HepG2 (cell line): ENCODE measurements around the gene KDM8. TPM values are rescaled to one million over a fixed set of nuclear protein-coding genes. Genes with fewer than 3 reads are reported as not detected.
A peak's percentile ranks its signal among the peaks of the same experiment; 100 is the strongest.

Source experiments
- ATAC-seq: fragments of 200-7000 bp; cut with Tn5 transposase; 3 replicates; pipeline ENCODE4 v1.9.1; 2020; ENCODE audit warnings: mild to moderate bottlenecking, moderate library complexity
- BruUV-seq: library from RNA; stranded (reverse); fragments of 400-500 nt; replicated peaks from 2 replicates; lab custom pipeline; 2021; lab: Mats Ljungman, UMichigan
- CTCF ChIA-PET: fragments of 300-600 bp; formaldehyde crosslinking; extraction: SDS; loops from one replicate; lab custom pipeline; 2021; ENCODE audit warnings: low total read pairs, inconsistent platforms, low intra/inter-chr PET ratio; lab: Yijun Ruan, JAX
- POLR2A ChIA-PET: fragments of 350-600 bp; sonication (Branson Sonifier 250); formaldehyde crosslinking; loops from one replicate; lab custom pipeline; 2020; ENCODE audit warnings: antibody characterized with exemption, inconsistent platforms; lab: Yijun Ruan, JAX
- DNase-seq: peaks from one replicate; pipeline ENCODE4 v3.0.0-alpha.2; 2015; ENCODE audit warnings: low spot score
- FAIRE-seq: peaks from 3 replicates; lab custom pipeline; 2011; peaks lifted over from hg19 to GRCh38; lab: Jason Lieb, UNC
- H2AFZ ChIP-seq: one replicate; pipeline ENCODE4 v1.6.1; 2011; ENCODE audit warnings: low read length, inconsistent platforms
- H3K27ac ChIP-seq: fragments of 300-600 bp; 3 replicates; pipeline ENCODE4 v1.8.0; 2011; ENCODE audit warnings: mixed run types, mild to moderate bottlenecking, mixed read lengths, low read length, inconsistent platforms; ENCODE audit not compliant: insufficient read depth; ENCODE audit errors: extremely low read length
- H3K27me3 ChIP-seq, 2 experiments: fragments of 200-600 bp in 1 of 2; 2 replicates in 1 of 2; 3 replicates in 1 of 2; pipeline versions ENCODE4 v1.6.0 to v1.8.0; 2011; ENCODE audit warnings: low read length in 2 of 2, mild to moderate bottlenecking in 2 of 2, moderate library complexity in 2 of 2, inconsistent platforms in 1 of 2; ENCODE audit not compliant: insufficient read depth in 2 of 2, control insufficient read depth in 1 of 2
- H3K36me3 ChIP-seq, 2 experiments: fragments of 200-600 bp in 1 of 2; replicated peaks in 1 of 2; 2 replicates in 1 of 2; 3 replicates in 1 of 2; pipeline versions ENCODE4 v1.5.1 to v1.8.0; 2011; ENCODE audit warnings: low read length in 2 of 2, inconsistent platforms in 1 of 2; ENCODE audit not compliant: insufficient read depth in 2 of 2, control insufficient read depth in 1 of 2
- H3K4me1 ChIP-seq: 2 replicates; pipeline ENCODE4 v1.5.1; 2012; ENCODE audit warnings: low read length, inconsistent platforms; ENCODE audit not compliant: insufficient read depth
- H3K4me2 ChIP-seq: 2 replicates; pipeline ENCODE4 v1.6.0; 2011; ENCODE audit warnings: low read depth, low read length, inconsistent platforms
- H3K4me3 ChIP-seq, 3 experiments: fragments of 200-600 bp in 1 of 3; sonication (generic), shearing (Covaris generic) in 1 of 3; replicated peaks in 1 of 3; 2 replicates each; pipeline ENCODE4 v1.5.1; 2011 to 2016; ENCODE audit warnings: low read length in 3 of 3, inconsistent platforms in 2 of 3, low read depth in 2 of 3, mild to moderate bottlenecking in 2 of 3, control low read depth in 1 of 3, mixed read lengths in 1 of 3; ENCODE audit not compliant: insufficient read depth in 1 of 3
- H3K79me2 ChIP-seq: one replicate; pipeline ENCODE4 v1.6.1; 2011; ENCODE audit warnings: low read length, inconsistent platforms; ENCODE audit not compliant: insufficient read depth
- H3K9ac ChIP-seq: 2 replicates; pipeline ENCODE4 v1.6.0; 2011; ENCODE audit warnings: mild to moderate bottlenecking, low read depth, low read length, inconsistent platforms; ENCODE audit not compliant: insufficient read depth
- H3K9me3 ChIP-seq: 2 replicates; pipeline ENCODE4 v1.5.1; 2012; ENCODE audit warnings: mild to moderate bottlenecking, low read length
- H4K20me1 ChIP-seq: 2 replicates; pipeline ENCODE4 v1.6.0; 2011; ENCODE audit warnings: inconsistent platforms, mild to moderate bottlenecking, low read length, moderate library complexity; ENCODE audit not compliant: insufficient read depth
- CEBPB ChIP-seq: IDR thresholded peaks from 2 replicates; pipeline ENCODE4 v1.6.1; 2011; ENCODE audit warnings: low read depth, low read length, improper control_type of control experiment, borderline replicate concordance
- CEBPG ChIP-seq: IDR thresholded peaks from 2 replicates; pipeline ENCODE4 v1.6.1; 2016
- POGK ChIP-seq: sonication (generic); formaldehyde crosslinking; conservative IDR thresholded peaks from 2 replicates; pipeline ENCODE4 v1.8.0; 2022; ENCODE audit warnings: mild to moderate bottlenecking, moderate library complexity, missing genetic modification reagents
- ZNF841 ChIP-seq: sonication (generic); formaldehyde crosslinking; IDR thresholded peaks from 2 replicates; pipeline ENCODE4 v1.8.1; 2023; ENCODE audit warnings: missing genetic modification reagents, borderline replicate concordance
- WGBS: methylation state at CpG from one replicate; pipeline ENCODE4 v1.1.6; 2017; ENCODE audit warnings: low lambda C conversion rate; 5-methylcytosine and 5-hydroxymethylcytosine counted together
- in situ Hi-C: cut with HindIII; loops from 2 replicates; pipeline ENCODE4 v1.10.0; 2017; ENCODE audit warnings: low pct_unique_long_range_greater_than_20kb; ENCODE audit not compliant: extremely low pct_ligation_motif_present
- intact Hi-C: fragments of 100-400 bp; cut with micrococcal nuclease; formaldehyde crosslinking; loops from one replicate; pipeline ENCODE4 v1.10.0; 2022; ENCODE audit not compliant: unreplicated experiment
- polyA plus RNA-seq, 8 experiments: library from polyadenylated mRNA; depleted of rRNA in 3 of 8; stranded (reverse) in 7 of 8; unstranded in 1 of 8; fragments of >200 nt; fragmentation: Illumina TruSeq in 4 of 8; extraction: Trizol in 4 of 8; gene quantifications; 2 replicates each; pipeline versions ENCODE4 v1.2.1 to v1.2.3, GENCODE V29; 2011 to 2016; ENCODE audit warnings: low read depth in 4 of 8, missing spikeins in 1 of 8, mixed read lengths in 1 of 8; ENCODE audit not compliant: insufficient read depth in 1 of 8
- total RNA-seq, 5 experiments: library from RNA; depleted of rRNA; stranded (reverse); fragments of >200 nt; fragmentation: Illumina TruSeq; extraction: Trizol; gene quantifications; 2 replicates each; pipeline ENCODE4 v1.2.3, GENCODE V29; 2016; ENCODE audit warnings: low read depth in 1 of 5

KDM8 gene
- total and polyA plus RNA-seq, 2 of the 13 experiments (the other 11 are each of a cell fraction or from before 2014, with no cell fraction given) = 3.3 to 8.6 TPM

DNA sequence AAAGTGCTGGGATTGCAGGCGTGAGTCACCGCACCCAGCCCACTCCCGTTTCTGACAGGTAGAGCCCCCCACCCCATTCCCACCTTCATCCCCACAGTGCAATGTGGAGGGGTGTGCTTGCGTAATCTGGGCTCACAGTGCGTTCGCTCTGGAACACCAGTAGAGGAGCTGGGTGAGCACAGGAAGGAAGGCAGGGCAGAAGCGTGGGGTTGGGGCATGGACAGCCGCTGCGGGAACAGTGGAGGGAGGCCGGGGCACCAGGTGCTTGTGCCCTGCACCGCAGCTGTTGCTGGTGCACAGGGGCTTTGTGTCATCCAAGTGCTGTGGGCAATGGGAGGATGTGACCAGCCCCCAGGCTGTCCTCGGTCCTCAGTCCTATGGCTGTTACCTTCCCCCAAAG lies 24.7 kb downstream of the KDM8 start:
- in situ Hi-C loops = no loop called here
- DNase-seq = no peak

More for the DNA sequence above, 24.7 kb downstream of the KDM8 start:
- CTCF ChIA-PET = no interaction called here
- FAIRE-seq (no peak), ATAC-seq (no peak)
- H3K9ac ChIP-seq = no peak overlapping the region
- H3K4me3 ChIP-seq = no peak overlapping the region
- POLR2A ChIA-PET = no interaction called here
- H4K20me1 ChIP-seq = no peaks in the 10 kb centered on the region
- 88% methylated on average over 11 of the region's 12 CpGs for WGBS
- H3K27ac ChIP-seq = no peak overlapping the region
- intact Hi-C loops = no loop called here
- no peaks in the 10 kb centered on the region for H3K79me2 ChIP-seq
- no peak overlapping the region for H2AFZ ChIP-seq
- no peaks in the 10 kb centered on the region for H3K27me3 ChIP-seq
- no peaks in the 10 kb centered on the region for H3K9me3 ChIP-seq
- BruUV-seq = no TSS peak
- H3K36me3 ChIP-seq = peaks cover 15 to 32% of the 10 kb centered on the region in 2 experiments; a peak in 4 of 5 replicates
- H3K4me2 ChIP-seq = no peak overlapping the region
- no peaks in the 10 kb centered on the region for H3K4me1 ChIP-seq
- TF ChIP-seq ZNF841 (CRISPR knock-in tag) (no peak), POGK (no peak), CEBPG (CRISPR knock-in tag) (peak; percentile 60; the same call in 1 of the 2 replicates), CEBPB (peak; percentile 74; the same call in 1 of the 2 replicates)
